Fibroblast of lung (primary cell): ENCODE results near the gene CIAPIN1.

ENCODE experiments used
- EZH2 ChIP-seq: IDR thresholded peaks from 2 replicates; pipeline ENCODE4 v1.5.1; 2012; ENCODE audit warnings: low read length, control low read depth, mild to moderate bottlenecking; ENCODE audit errors: missing control alignments
- TF ChIP-seq, protein P1 (sequence below), 2 donors: IDR thresholded peaks in 1 of 2; conservative IDR thresholded peaks in 1 of 2; 1 replicate in 1 of 2; 2 replicates in 1 of 2; pipeline ENCODE4 v1.5.1; 2011 to 2012; ENCODE audit warnings: low read length in 2 of 2, control low read depth in 1 of 2, inconsistent platforms in 1 of 2, low read depth in 1 of 2, mild to moderate bottlenecking in 1 of 2

DNA sequence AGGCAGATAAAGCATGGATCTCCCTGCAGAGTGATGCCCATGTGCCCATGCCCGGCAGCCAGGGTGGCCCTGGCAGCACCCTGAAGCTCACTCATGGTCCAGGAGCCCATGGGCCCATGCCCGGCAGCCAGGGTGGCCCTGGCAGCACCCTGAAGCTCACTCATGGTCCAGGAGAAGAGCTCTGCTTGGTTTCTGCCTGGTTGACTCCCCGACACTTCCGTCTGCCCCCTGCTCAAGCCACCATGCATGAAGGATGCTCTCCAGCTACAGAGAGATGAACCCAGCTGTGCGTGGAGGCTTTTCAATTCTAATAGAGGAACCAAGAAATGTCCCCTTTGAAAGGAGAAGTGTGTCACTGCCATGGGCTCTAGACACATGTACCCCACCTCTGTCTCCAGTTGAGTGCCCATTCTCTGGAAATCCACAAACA lies 33.9 kb downstream of the CIAPIN1 start:
- TF ChIP-seq, protein P1, sequence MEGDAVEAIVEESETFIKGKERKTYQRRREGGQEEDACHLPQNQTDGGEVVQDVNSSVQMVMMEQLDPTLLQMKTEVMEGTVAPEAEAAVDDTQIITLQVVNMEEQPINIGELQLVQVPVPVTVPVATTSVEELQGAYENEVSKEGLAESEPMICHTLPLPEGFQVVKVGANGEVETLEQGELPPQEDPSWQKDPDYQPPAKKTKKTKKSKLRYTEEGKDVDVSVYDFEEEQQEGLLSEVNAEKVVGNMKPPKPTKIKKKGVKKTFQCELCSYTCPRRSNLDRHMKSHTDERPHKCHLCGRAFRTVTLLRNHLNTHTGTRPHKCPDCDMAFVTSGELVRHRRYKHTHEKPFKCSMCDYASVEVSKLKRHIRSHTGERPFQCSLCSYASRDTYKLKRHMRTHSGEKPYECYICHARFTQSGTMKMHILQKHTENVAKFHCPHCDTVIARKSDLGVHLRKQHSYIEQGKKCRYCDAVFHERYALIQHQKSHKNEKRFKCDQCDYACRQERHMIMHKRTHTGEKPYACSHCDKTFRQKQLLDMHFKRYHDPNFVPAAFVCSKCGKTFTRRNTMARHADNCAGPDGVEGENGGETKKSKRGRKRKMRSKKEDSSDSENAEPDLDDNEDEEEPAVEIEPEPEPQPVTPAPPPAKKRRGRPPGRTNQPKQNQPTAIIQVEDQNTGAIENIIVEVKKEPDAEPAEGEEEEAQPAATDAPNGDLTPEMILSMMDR (conservative IDR thresholded peaks at IDR 0.05 in 1 of 2, IDR thresholded peaks at IDR 0.05 in 1 of 2; ENCODE audit: low read depth in 1 of 2, low read length in 2 of 2): no peak
- no peak for TF ChIP-seq EZH2
